NCI-H2171 (cell line): ENCODE measurements around the gene FSIP1.

ENCODE experiments used
- DNase-seq: peaks from one replicate; lab custom pipeline; 2025; lab: John Stamatoyannopoulos, UW

The FSIP1 gene

GRCh38 chr15:39720081-39720480 lies 62.6 kb downstream of the FSIP1 start:
- no peak for DNase-seq

GRCh38 chr15:39719109-39719508 lies 63.5 kb downstream of the FSIP1 start:
- no peak for DNase-seq

- no peak for DNase-seq
These were observed 65.5 kb downstream of the FSIP1 start for GRCh38 chr15:39717134-39717533.

GRCh38 chr15:39714251-39714650 lies 68.4 kb downstream of the FSIP1 start:
- no peak for DNase-seq

GRCh38 chr15:39713846-39714245 lies 68.8 kb downstream of the FSIP1 start:
- no peak for DNase-seq

GRCh38 chr15:39710681-39711080 lies 72.0 kb downstream of the FSIP1 start:
- DNase-seq, result no peak

- DNase-seq, result no peak
These were observed 72.7 kb downstream of the FSIP1 start for GRCh38 chr15:39709941-39710340.

- DNase-seq, result no peak
These were observed 76.4 kb downstream of the FSIP1 start for GRCh38 chr15:39706206-39706605.

GRCh38 chr15:39704689-39705088 lies 78.0 kb downstream of the FSIP1 start:
- no peak for DNase-seq

- DNase-seq, result no peak
These were observed 78.4 kb downstream of the FSIP1 start for GRCh38 chr15:39704235-39704634.

- DNase-seq, result no peak
These were observed 80.7 kb downstream of the FSIP1 start for GRCh38 chr15:39701988-39702387.

GRCh38 chr15:39700375-39700700 lies 82.3 kb downstream of the FSIP1 start:
- DNase-seq, result no peak

GRCh38 chr15:39699516-39700374 lies 82.9 kb downstream of the FSIP1 start:
- no peak for DNase-seq

GRCh38 chr15:39698444-39699390 lies 83.9 kb downstream of the FSIP1 start:
- DNase-seq, result no peak

- DNase-seq, result no peak
These were observed 85.1 kb downstream of the FSIP1 start for GRCh38 chr15:39697509-39697908.

GRCh38 chr15:39695793-39696192 lies 86.8 kb downstream of the FSIP1 start:
- no peak for DNase-seq

GRCh38 chr15:39692356-39693327 lies 90.0 kb downstream of the FSIP1 start:
- peak; percentile 83 for DNase-seq

GRCh38 chr15:39690881-39691634 lies 91.6 kb downstream of the FSIP1 start:
- DNase-seq, result no peak

- no peak for DNase-seq
These were observed 94.7 kb downstream of the FSIP1 start for GRCh38 chr15:39687965-39688364.

- DNase-seq, result peak; percentile 50
These were observed 96.5 kb downstream of the FSIP1 start for GRCh38 chr15:39685999-39686613.

- DNase-seq, result no peak
These were observed 97.3 kb downstream of the FSIP1 start for GRCh38 chr15:39685367-39685766.
